ENCODE measurements around the gene KRTAP4-1.

The KRTAP4-1 gene

DNA sequence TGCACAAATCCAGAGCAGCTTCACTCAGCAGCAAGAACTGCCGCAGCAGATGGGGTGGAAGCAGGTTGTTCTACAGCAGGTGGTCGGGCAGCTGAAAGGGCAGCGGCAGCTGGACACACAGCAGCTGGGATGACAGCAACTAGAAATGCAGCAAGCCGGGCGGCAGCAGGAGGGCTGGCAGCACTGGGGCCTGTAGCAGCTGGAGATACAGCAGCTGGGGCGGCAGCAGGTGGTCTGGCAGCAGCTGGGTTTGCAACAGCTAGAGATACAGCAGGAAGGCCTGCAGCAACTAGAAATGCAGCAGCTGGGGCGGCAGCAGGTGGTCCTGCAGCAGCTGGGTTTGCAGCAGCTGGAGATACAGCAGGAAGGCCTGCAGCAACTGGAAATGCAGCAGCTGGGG lies 17.1 kb downstream of the KRTAP4-1 start:
- no peak for TF ChIP-seq POLR2AphosphoS5 (IDR thresholded peaks at IDR 0.05; ENCODE audit: low read depth, low read length)
- no peak for TF ChIP-seq TAF1 (IDR thresholded peaks at IDR 0.05; ENCODE audit: borderline replicate concordance, insufficient read depth, low read length)
- TF ChIP-seq, protein P1, sequence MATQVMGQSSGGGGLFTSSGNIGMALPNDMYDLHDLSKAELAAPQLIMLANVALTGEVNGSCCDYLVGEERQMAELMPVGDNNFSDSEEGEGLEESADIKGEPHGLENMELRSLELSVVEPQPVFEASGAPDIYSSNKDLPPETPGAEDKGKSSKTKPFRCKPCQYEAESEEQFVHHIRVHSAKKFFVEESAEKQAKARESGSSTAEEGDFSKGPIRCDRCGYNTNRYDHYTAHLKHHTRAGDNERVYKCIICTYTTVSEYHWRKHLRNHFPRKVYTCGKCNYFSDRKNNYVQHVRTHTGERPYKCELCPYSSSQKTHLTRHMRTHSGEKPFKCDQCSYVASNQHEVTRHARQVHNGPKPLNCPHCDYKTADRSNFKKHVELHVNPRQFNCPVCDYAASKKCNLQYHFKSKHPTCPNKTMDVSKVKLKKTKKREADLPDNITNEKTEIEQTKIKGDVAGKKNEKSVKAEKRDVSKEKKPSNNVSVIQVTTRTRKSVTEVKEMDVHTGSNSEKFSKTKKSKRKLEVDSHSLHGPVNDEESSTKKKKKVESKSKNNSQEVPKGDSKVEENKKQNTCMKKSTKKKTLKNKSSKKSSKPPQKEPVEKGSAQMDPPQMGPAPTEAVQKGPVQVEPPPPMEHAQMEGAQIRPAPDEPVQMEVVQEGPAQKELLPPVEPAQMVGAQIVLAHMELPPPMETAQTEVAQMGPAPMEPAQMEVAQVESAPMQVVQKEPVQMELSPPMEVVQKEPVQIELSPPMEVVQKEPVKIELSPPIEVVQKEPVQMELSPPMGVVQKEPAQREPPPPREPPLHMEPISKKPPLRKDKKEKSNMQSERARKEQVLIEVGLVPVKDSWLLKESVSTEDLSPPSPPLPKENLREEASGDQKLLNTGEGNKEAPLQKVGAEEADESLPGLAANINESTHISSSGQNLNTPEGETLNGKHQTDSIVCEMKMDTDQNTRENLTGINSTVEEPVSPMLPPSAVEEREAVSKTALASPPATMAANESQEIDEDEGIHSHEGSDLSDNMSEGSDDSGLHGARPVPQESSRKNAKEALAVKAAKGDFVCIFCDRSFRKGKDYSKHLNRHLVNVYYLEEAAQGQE (IDR thresholded peaks at IDR 0.05; ENCODE audit: insufficient read depth in 1 of 2, low read depth in 2 of 2, low read length in 2 of 2): no peak
- TF ChIP-seq SIN3A (IDR thresholded peaks at IDR 0.05; ENCODE audit: borderline replicate concordance, insufficient read depth, low read length): no peak
- no peak for TF ChIP-seq FOXP2 (optimal IDR thresholded peaks at IDR 0.05; ENCODE audit: borderline replicate concordance, extremely low read depth, extremely low read length, insufficient read depth)

GRCh38 chr17:41163828-41164227 lies 20.9 kb downstream of the KRTAP4-1 start:
- TF ChIP-seq SIN3A (IDR thresholded peaks at IDR 0.05; ENCODE audit: borderline replicate concordance, insufficient read depth, low read length): no peak
- no peak for TF ChIP-seq TAF1 (IDR thresholded peaks at IDR 0.05; ENCODE audit: borderline replicate concordance, insufficient read depth, low read length)
- no peak for TF ChIP-seq POLR2AphosphoS5 (IDR thresholded peaks at IDR 0.05; ENCODE audit: low read depth, low read length)
- TF ChIP-seq, protein P1 (IDR thresholded peaks at IDR 0.05; ENCODE audit: insufficient read depth in 1 of 2, low read depth in 2 of 2, low read length in 2 of 2): no peak
- TF ChIP-seq FOXP2 (optimal IDR thresholded peaks at IDR 0.05; ENCODE audit: borderline replicate concordance, extremely low read depth, extremely low read length, insufficient read depth): no peak

DNA sequence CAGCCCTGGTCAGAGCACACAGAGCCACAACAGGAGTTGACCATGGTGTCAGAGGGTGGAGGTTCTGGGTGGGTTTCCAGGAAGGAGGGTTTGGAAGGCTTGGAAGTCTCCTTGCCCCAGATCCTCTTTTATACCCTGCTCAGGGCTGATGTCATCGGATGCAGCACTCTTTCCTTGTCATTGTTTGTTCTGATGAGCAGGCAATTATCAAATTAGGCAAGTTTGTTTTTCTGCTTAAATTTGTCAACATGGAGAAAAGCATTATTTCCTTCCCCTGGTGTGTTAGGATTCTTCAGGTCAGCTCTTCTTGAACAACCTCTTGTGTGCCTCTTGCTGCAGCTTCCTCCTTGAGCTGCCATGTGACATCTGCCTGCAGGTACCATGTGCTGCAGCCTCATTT lies 24.1 kb downstream of the KRTAP4-1 start, which contains the start of gene KRTAP4-4:
Gene KRTAP4-4 (minus strand): TSS at position 101 of the 400 bp plus-strand sequence. CDS start 57 bp downstream, at position 44.
- TF ChIP-seq FOXP2 (optimal IDR thresholded peaks at IDR 0.05; ENCODE audit: borderline replicate concordance, extremely low read depth, extremely low read length, insufficient read depth) (no peak), TAF1 (IDR thresholded peaks at IDR 0.05; ENCODE audit: borderline replicate concordance, insufficient read depth, low read length) (no peak), SIN3A (IDR thresholded peaks at IDR 0.05; ENCODE audit: borderline replicate concordance, insufficient read depth, low read length) (no peak), POLR2AphosphoS5 (IDR thresholded peaks at IDR 0.05; ENCODE audit: low read depth, low read length) (no peak)
- TF ChIP-seq, protein P1 (IDR thresholded peaks at IDR 0.05; ENCODE audit: insufficient read depth in 1 of 2, low read depth in 2 of 2, low read length in 2 of 2): no peak

- no peak for TF ChIP-seq POLR2AphosphoS5 (IDR thresholded peaks at IDR 0.05; ENCODE audit: low read depth, low read length)
- TF ChIP-seq TAF1 (IDR thresholded peaks at IDR 0.05; ENCODE audit: borderline replicate concordance, insufficient read depth, low read length): no peak
- TF ChIP-seq SIN3A (IDR thresholded peaks at IDR 0.05; ENCODE audit: borderline replicate concordance, insufficient read depth, low read length): no peak
- no peak for TF ChIP-seq FOXP2 (optimal IDR thresholded peaks at IDR 0.05; ENCODE audit: borderline replicate concordance, extremely low read depth, extremely low read length, insufficient read depth)
- TF ChIP-seq, protein P1 (IDR thresholded peaks at IDR 0.05; ENCODE audit: insufficient read depth in 1 of 2, low read depth in 2 of 2, low read length in 2 of 2): no peak
Observed at GRCh38 chr17:41153856-41154255, 30.9 kb downstream of the KRTAP4-1 start.

- TF ChIP-seq TAF1 (IDR thresholded peaks at IDR 0.05; ENCODE audit: borderline replicate concordance, insufficient read depth, low read length) (no peak), SIN3A (IDR thresholded peaks at IDR 0.05; ENCODE audit: borderline replicate concordance, insufficient read depth, low read length) (no peak), FOXP2 (optimal IDR thresholded peaks at IDR 0.05; ENCODE audit: borderline replicate concordance, extremely low read depth, extremely low read length, insufficient read depth) (no peak), POLR2AphosphoS5 (IDR thresholded peaks at IDR 0.05; ENCODE audit: low read depth, low read length) (no peak)
- TF ChIP-seq, protein P1 (IDR thresholded peaks at IDR 0.05; ENCODE audit: insufficient read depth in 1 of 2, low read depth in 2 of 2, low read length in 2 of 2): no peak
Observed at GRCh38 chr17:41151525-41151924, 33.2 kb downstream of the KRTAP4-1 start.

Measured in PFSK-1 (cell line).